NT2/D1 (cell line): ENCODE results near the gene LRRC75A.
"Not testable (repeated sequence)": the region's sequence is repeated elsewhere in the genome, so short reads cannot be mapped to it uniquely, and the experiment has no call there.

Source experiments
- DNase-seq: peaks from one replicate; pipeline ENCODE4 v3.0.0-alpha.2; 2011; ENCODE audit warnings: low read depth, low spot score
- H3K27me3 ChIP-seq: 2 replicates; pipeline ENCODE4 v1.6.0; 2011; ENCODE audit warnings: mild to moderate bottlenecking; ENCODE audit not compliant: insufficient read length, insufficient read depth
- H3K36me3 ChIP-seq: 2 replicates; pipeline ENCODE4 v1.6.1; 2011; ENCODE audit warnings: mild to moderate bottlenecking, low read length, mixed read lengths; ENCODE audit not compliant: insufficient read depth, insufficient read length
- H3K4me1 ChIP-seq: 2 replicates; pipeline ENCODE4 v1.5.1; 2011; ENCODE audit not compliant: insufficient read depth, insufficient read length
- H3K4me3 ChIP-seq: 2 replicates; pipeline ENCODE4 v1.5.1; 2011; ENCODE audit warnings: low read depth; ENCODE audit not compliant: insufficient read length
- H3K9ac ChIP-seq: 2 replicates; pipeline ENCODE4 v1.6.0; 2011; ENCODE audit warnings: low read depth; ENCODE audit not compliant: insufficient read length
- H3K9me3 ChIP-seq: 2 replicates; pipeline ENCODE4 v1.5.1; 2011; ENCODE audit warnings: mild to moderate bottlenecking, low read length; ENCODE audit not compliant: insufficient read depth
- SUZ12 ChIP-seq: IDR thresholded peaks from 2 replicates; pipeline ENCODE4 v1.6.1; 2011; ENCODE audit not compliant: insufficient read length, insufficient read depth; ENCODE audit errors: extremely low read depth
- YY1 ChIP-seq: IDR thresholded peaks from 2 replicates; pipeline ENCODE4 v1.6.1; 2011; ENCODE audit not compliant: insufficient read length, insufficient read depth
- ZNF274 ChIP-seq: IDR thresholded peaks from 2 replicates; pipeline ENCODE4 v1.6.1; 2011; ENCODE audit warnings: mild to moderate bottlenecking, low read depth, low read length

Gene LRRC75A, protein sequence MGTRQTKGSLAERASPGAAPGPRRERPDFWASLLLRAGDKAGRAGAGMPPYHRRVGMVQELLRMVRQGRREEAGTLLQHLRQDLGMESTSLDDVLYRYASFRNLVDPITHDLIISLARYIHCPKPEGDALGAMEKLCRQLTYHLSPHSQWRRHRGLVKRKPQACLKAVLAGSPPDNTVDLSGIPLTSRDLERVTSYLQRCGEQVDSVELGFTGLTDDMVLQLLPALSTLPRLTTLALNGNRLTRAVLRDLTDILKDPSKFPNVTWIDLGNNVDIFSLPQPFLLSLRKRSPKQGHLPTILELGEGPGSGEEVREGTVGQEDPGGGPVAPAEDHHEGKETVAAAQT

DNA sequence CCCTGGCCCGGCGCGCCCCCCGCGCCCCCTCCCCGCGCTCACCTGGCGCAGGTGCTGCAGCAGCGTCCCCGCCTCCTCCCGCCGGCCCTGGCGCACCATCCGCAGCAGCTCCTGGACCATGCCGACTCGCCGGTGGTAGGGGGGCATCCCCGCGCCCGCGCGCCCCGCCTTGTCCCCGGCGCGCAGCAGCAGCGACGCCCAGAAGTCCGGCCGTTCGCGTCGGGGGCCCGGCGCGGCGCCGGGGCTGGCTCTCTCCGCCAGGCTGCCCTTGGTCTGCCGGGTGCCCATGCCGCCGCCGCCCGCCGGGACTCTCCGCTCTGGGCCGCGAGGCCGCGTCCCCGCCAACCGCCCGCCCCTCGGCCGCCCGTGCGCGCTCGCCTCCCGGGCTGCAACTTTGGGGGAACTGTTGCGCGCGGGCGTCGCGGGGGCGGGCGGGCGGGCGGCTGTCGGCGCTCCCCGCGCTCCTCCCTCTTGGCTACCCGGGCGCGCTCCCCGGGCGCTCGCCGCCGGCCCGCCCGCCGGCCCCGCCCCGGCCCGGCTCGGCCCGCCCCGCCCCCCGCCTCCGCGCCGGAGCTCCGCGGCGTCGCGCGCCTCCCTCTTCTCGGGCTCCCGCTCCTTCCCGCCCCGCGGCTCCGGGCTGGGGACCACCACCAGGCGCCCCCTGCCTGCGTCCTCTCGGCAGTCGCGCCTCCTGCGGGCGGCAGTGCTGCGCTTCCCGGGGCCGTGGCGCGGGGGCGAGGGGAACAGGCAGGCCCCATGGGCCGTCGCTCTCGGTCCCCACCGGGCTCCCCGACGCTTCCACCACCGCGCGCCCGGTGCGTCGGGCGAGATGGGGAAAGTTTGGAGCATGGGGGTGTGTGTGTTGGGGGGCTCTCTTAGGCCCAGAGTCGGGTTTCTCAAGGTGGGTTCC is at the start of gene LRRC75A:
TSS of gene LRRC75A (minus strand) at position 491 of the 910 bp plus-strand sequence. CDS start at position 288, 203 bp downstream.
- Histone ChIP-seq H3K36me3 (no peaks in the 10 kb centered on the region), H3K9ac (peak within 1 kb of the TSS; percentile 67), H3K9me3 (no peaks in the 10 kb centered on the region), H3K4me3 (peak within 1 kb of the TSS; percentile 48), H3K27me3 (peaks cover 41% of the 10 kb centered on the region), H3K4me1 (peaks cover 15% of the 10 kb centered on the region)
- TF ChIP-seq YY1 (no peak), ZNF274 (no peak), SUZ12 (no peak)
- no peak for DNase-seq

DNA sequence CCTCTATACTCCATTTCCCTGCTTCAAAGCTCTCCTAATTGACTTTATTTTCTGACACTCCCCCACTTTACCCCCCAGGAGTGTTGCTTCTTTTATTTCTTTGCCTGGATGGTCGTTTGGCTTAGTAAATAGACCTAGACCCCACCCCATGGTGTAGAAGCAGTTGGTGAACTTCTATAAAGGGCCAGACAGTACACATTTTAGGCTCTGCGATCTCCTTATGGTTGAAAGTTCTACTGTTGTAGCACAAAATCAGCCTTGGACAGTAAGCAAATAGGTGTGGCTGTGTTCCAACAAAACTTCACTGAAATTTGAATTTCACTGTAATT is 45.1 kb upstream of the LRRC75A start:
- no peak for TF ChIP-seq YY1
- TF ChIP-seq ZNF274: no peak
- TF ChIP-seq SUZ12: no peak
- Histone ChIP-seq H3K9me3 (no peaks in the 10 kb centered on the region), H3K36me3 (no peaks in the 10 kb centered on the region), H3K27me3 (no peaks in the 10 kb centered on the region), H3K4me1 (no peaks in the 10 kb centered on the region), H3K9ac (no peak overlapping the region), H3K4me3 (no peak overlapping the region)
- no peak for DNase-seq

DNA sequence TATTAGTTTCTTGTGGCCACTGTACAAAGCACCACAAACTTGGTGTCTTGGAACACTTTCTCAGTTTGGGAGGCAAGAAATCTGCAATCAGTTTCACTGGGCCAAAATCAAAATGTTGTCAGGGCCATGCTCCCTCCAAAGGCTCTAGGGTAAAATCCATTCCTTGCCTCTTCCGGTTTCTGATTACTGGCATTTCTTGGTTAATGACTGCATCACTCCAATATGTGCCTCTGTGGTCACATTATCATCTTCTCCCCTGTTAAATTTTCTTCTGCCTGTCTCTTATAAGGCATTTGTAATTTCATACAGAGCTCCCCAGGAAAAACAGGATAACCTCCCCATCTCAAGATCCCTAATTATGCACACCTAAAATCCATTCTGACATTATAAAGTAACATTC is 42.2 kb upstream of the LRRC75A start:
- no peaks in the 10 kb centered on the region for H3K9me3 ChIP-seq
- no peak overlapping the region for H3K4me3 ChIP-seq
- TF ChIP-seq SUZ12 (no peak), YY1 (no peak), ZNF274 (no peak)
- no peaks in the 10 kb centered on the region for H3K27me3 ChIP-seq
- no peaks in the 10 kb centered on the region for H3K36me3 ChIP-seq
- H3K4me1 ChIP-seq: no peaks in the 10 kb centered on the region
- H3K9ac ChIP-seq: no peak overlapping the region
- no peak for DNase-seq

DNA sequence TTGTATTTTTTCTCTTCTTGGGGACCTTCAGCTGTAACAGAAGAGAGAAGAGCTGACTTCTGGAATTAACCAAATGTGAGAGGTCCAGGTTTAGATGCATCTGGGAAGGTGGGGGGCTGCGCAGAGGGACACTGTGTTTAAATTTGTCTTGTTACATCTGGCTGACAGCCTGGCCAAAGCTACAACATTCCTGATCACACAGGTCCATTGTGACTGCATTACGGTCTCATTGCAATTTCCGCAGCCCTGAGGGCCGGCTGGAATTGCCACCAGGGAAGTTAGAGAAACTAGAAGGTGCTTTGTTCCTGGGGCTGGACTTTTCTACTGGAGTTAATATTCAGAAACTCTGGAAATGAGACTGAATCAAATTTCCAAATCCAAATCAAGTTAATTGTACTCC is 37.9 kb upstream of the LRRC75A start:
- Histone ChIP-seq H3K9ac (no peak overlapping the region), H3K27me3 (no peaks in the 10 kb centered on the region), H3K4me1 (no peaks in the 10 kb centered on the region), H3K4me3 (no peak overlapping the region), H3K9me3 (no peaks in the 10 kb centered on the region), H3K36me3 (no peaks in the 10 kb centered on the region)
- no peak for TF ChIP-seq SUZ12
- no peak for TF ChIP-seq YY1
- TF ChIP-seq ZNF274: no peak
- DNase-seq: no peak

DNA sequence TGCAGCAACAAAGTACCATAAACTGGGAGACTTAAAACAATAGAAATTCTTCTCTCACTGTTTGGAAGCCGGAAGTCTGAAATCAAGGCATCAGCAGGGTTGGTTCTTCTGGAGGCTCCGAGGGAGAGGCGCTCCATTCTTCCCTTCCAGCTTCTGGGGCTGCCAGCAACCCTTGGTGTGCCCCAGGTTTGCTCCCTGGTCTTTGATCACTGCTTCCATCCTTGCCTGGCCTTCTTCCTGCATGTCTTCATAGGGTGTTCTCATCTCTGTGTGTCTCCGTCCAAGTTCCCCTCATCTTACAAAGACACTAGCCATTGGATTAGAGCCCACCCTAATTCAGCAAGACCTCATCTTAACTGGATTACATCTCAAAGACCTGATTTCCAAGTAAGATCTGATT is 35.3 kb upstream of the LRRC75A start:
- no peaks in the 10 kb centered on the region for H3K4me1 ChIP-seq
- no peaks in the 10 kb centered on the region for H3K9me3 ChIP-seq
- no peak for TF ChIP-seq YY1
- no peak for TF ChIP-seq ZNF274
- no peak for TF ChIP-seq SUZ12
- no peak for DNase-seq
- no peak overlapping the region for H3K9ac ChIP-seq
- H3K36me3 ChIP-seq: no peaks in the 10 kb centered on the region
- H3K4me3 ChIP-seq: no peak overlapping the region
- no peaks in the 10 kb centered on the region for H3K27me3 ChIP-seq

DNA sequence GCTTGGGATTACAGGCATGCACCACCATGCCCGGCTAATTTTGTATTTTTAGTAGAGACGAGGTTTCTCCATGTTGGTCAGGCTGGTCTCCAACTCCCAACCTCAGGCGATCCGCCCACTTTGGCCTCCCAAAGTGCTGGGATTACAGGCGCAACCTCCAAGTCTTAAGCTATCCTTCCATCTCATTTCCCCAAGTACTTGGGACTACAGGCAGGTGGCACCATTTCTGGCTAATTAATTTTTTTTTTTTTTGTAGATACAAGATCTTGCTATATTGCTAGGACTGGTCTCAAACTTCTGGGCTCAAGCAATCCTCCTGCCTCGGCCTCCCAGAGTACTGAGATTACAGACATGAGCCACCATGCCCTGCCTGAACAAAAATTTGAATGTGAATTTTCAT is 33.6 kb upstream of the LRRC75A start:
- H3K36me3 ChIP-seq, H3K4me1 ChIP-seq, H3K4me3 ChIP-seq, DNase-seq, H3K9ac ChIP-seq, H3K9me3 ChIP-seq, H3K27me3 ChIP-seq: not testable (repeated sequence)

DNA sequence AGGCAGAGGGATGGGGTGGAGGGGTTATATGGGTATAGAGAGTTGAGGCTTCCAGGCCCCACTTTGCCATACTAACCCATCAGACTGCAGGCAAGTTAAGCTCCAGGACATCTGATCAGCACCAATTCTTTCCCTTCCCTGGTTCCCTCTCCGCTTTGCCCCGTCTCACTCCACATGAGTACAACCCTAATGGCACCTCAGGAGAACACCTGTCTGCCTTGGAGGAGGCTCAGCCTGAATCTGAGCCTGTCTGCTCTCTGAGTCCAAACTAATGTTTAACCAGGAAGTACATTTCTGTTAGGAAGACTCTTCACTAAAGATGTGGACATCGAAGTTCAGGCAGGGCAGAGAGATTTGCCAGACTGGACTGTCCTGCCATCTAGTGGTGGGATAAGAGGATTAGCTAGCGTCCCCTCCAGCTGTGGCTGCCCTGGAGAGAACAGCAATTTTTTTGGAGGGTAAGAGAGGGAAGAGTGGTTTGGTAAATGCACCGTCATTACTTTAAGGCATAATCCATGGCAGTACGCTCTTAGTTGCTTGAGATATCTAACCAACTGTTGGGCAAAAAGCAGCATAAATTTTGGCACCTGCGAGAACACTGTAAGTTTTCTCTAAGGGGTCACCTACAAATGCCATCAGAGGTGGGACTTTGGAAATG is 29.2 kb upstream of the LRRC75A start:
- H3K9me3 ChIP-seq: no peaks in the 10 kb centered on the region
- H3K4me3 ChIP-seq: no peak overlapping the region
- peaks cover 2% of the 10 kb centered on the region for H3K4me1 ChIP-seq
- H3K27me3 ChIP-seq: peaks cover 7% of the 10 kb centered on the region
- peak; percentile 64 for DNase-seq
- H3K9ac ChIP-seq: peak overlapping the region; percentile 28
- TF ChIP-seq SUZ12 (no peak), ZNF274 (no peak), YY1 (no peak)
- no peaks in the 10 kb centered on the region for H3K36me3 ChIP-seq
